Measurements from ENCODE around the gene GJC1.
A peak's percentile ranks its signal among the peaks of the same experiment; 100 is the strongest.

The GJC1 gene

GRCh38 chr17:44798356-44798755 is 31.7 kb downstream of the GJC1 start:
- no peak for DNase-seq

GRCh38 chr17:44797802-44798201 is 32.3 kb downstream of the GJC1 start:
- no peak for DNase-seq

- DNase-seq: no peak
Measured at GRCh38 chr17:44796731-44797130, 33.4 kb downstream of the GJC1 start.

- no peak for DNase-seq
Measured at GRCh38 chr17:44795928-44796327, 34.2 kb downstream of the GJC1 start.

GRCh38 chr17:44795421-44795820 is 34.7 kb downstream of the GJC1 start:
- no peak for DNase-seq

GRCh38 chr17:44794851-44795413 is 35.2 kb downstream of the GJC1 start:
- DNase-seq: peak; percentile 97

- DNase-seq: no peak
Measured at GRCh38 chr17:44793885-44794842, 35.9 kb downstream of the GJC1 start.

- DNase-seq: peak; percentile 72
Measured at GRCh38 chr17:44792276-44792675, 37.8 kb downstream of the GJC1 start.

GRCh38 chr17:44788139-44788538 is 41.9 kb downstream of the GJC1 start:
- DNase-seq: no peak

- no peak for DNase-seq
Measured at GRCh38 chr17:44787271-44787940, 42.7 kb downstream of the GJC1 start.

GRCh38 chr17:44786551-44787081 is 43.5 kb downstream of the GJC1 start:
- no peak for DNase-seq

GRCh38 chr17:44785921-44786320 is 44.2 kb downstream of the GJC1 start:
- no peak for DNase-seq

GRCh38 chr17:44782326-44782850 is 47.7 kb downstream of the GJC1 start:
- no peak for DNase-seq

GRCh38 chr17:44781551-44782325 is 48.3 kb downstream of the GJC1 start:
- no peak for DNase-seq

- DNase-seq: no peak
Measured at GRCh38 chr17:44780845-44781480, 49.1 kb downstream of the GJC1 start.

- DNase-seq: no peak
Measured at GRCh38 chr17:44780161-44780560, 49.9 kb downstream of the GJC1 start.

- peak; percentile 80 for DNase-seq
Measured at GRCh38 chr17:44779211-44780025, 50.7 kb downstream of the GJC1 start.

GRCh38 chr17:44778656-44779210 is 51.4 kb downstream of the GJC1 start:
- no peak for DNase-seq

- no peak for DNase-seq
Measured at GRCh38 chr17:44777394-44778348, 52.4 kb downstream of the GJC1 start.
